Measurements from ENCODE around the gene ZBTB16. TPM values are rescaled to one million over a fixed set of nuclear protein-coding genes. Genes with fewer than 3 reads are reported as not detected.
A peak's percentile ranks its signal among the peaks of the same experiment; 100 is the strongest.

ZBTB16 gene
- total and polyA plus RNA-seq, 4 donors = 8.9 to 140 (median 34.5) TPM

DNA sequence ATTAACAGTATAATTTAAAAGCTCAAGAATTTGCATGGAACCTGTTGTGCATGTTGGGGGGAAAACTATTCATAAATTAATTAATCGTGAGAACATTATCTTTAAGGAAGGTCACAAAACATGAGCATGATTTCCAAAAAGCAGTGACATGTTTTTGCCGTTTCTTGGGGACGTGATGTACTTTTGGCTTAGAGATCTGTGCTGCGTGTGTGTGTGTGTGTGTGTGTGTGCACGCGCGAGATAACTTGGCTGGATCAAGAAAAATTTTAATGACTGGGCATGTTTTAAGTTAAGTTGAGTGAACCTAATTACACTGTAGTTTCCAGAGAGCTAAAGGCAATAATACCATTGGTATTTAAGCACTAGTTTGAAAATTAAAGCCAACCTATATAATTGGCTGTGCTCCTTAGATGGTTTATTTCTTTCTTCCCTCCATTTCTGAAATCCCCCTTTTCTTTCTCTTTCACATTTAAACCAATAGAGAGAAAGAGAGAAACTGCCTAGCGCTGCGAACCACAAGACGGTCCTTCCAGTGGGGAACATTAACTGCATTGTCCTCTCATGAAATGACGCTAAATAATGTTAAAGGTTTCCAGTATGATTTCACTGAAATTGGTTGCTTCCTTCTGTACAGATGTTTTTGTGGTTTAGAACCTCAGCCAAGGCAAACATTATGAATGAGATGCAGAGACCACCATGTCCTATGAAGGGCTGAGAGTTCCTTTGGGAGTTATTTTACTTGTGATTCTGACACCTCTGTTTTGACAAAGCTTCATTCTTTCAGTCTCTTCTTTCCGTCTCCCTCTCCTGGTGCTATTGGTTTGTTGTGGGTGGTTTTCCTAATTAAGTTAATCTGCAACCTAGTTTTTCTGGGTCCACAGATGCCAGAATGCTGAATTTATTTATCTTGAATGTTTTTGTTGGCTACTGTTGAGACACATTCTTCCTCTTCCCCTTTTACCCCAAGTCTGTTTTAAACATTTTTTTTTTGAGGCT is 51.7 kb downstream of the ZBTB16 start:
- WGBS = 14% methylated on average over 12 of the region's 12 CpGs
- no peaks in the 10 kb centered on the region for H3K9me3 ChIP-seq (ENCODE audit: control insufficient read depth in 4 of 4, low read length in 3 of 4)
- no peaks in the 10 kb centered on the region for H3K36me3 ChIP-seq (ENCODE audit: control insufficient read depth in 4 of 4, insufficient read depth in 3 of 4, low read depth in 1 of 4, low read length in 3 of 4)
- peak overlapping the region in 2 of 3 donors; percentile 21 to 49 for H3K4me3 ChIP-seq (ENCODE audit: low read depth in 1 of 3, low read length in 3 of 3)
- no peak for DNase-seq (ENCODE audit: low spot score)
- peak overlapping the region; percentile 30 to 95 for H3K9ac ChIP-seq (ENCODE audit: low read depth in 1 of 2, low read length in 2 of 2)
- H3K27me3 ChIP-seq (ENCODE audit: control insufficient read depth in 4 of 4, insufficient read depth in 4 of 4, low read length in 3 of 4) = no peaks in the 10 kb centered on the region
- peak overlapping the region; percentile 76 to 88 for H3K27ac ChIP-seq (ENCODE audit: low read depth in 1 of 2, low read length in 2 of 2)
- peaks cover 37 to 81% (median 71%) of the 10 kb centered on the region in 4 donors for H3K4me1 ChIP-seq (ENCODE audit: control insufficient read depth in 4 of 4, insufficient read depth in 4 of 4, low read length in 3 of 4)
- TF ChIP-seq SP1 (IDR thresholded peaks at IDR 0.05) (peak; percentile 92), RXRA (IDR thresholded peaks at IDR 0.05) (peak; percentile 77 to 83), HNF4G (IDR thresholded peaks at IDR 0.05) (no peak), TAF1 (conservative IDR thresholded peaks at IDR 0.05) (no peak), FOXA2 (IDR thresholded peaks at IDR 0.05) (peak; percentile 11), RAD21 (IDR thresholded peaks at IDR 0.05) (peak; percentile 37 to 64), EGR1 (IDR thresholded peaks at IDR 0.05; ENCODE audit: low read depth in 2 of 2) (peak in 1 of 2 donors; percentile 6), HNF4A (conservative IDR thresholded peaks at IDR 0.05) (peak; percentile 22 to 44), JUND (IDR thresholded peaks at IDR 0.05) (peak; percentile 75 to 83), NR2F2 (IDR thresholded peaks at IDR 0.05) (peak; percentile 94), YY1 (IDR thresholded peaks at IDR 0.05) (peak; percentile 24)
- TF ChIP-seq, protein P1, sequence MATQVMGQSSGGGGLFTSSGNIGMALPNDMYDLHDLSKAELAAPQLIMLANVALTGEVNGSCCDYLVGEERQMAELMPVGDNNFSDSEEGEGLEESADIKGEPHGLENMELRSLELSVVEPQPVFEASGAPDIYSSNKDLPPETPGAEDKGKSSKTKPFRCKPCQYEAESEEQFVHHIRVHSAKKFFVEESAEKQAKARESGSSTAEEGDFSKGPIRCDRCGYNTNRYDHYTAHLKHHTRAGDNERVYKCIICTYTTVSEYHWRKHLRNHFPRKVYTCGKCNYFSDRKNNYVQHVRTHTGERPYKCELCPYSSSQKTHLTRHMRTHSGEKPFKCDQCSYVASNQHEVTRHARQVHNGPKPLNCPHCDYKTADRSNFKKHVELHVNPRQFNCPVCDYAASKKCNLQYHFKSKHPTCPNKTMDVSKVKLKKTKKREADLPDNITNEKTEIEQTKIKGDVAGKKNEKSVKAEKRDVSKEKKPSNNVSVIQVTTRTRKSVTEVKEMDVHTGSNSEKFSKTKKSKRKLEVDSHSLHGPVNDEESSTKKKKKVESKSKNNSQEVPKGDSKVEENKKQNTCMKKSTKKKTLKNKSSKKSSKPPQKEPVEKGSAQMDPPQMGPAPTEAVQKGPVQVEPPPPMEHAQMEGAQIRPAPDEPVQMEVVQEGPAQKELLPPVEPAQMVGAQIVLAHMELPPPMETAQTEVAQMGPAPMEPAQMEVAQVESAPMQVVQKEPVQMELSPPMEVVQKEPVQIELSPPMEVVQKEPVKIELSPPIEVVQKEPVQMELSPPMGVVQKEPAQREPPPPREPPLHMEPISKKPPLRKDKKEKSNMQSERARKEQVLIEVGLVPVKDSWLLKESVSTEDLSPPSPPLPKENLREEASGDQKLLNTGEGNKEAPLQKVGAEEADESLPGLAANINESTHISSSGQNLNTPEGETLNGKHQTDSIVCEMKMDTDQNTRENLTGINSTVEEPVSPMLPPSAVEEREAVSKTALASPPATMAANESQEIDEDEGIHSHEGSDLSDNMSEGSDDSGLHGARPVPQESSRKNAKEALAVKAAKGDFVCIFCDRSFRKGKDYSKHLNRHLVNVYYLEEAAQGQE (IDR thresholded peaks at IDR 0.05) = no peak
- TF ChIP-seq, protein P2, sequence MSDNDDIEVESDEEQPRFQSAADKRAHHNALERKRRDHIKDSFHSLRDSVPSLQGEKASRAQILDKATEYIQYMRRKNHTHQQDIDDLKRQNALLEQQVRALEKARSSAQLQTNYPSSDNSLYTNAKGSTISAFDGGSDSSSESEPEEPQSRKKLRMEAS (IDR thresholded peaks at IDR 0.05) = peak; percentile 62
- TF ChIP-seq, protein P3, sequence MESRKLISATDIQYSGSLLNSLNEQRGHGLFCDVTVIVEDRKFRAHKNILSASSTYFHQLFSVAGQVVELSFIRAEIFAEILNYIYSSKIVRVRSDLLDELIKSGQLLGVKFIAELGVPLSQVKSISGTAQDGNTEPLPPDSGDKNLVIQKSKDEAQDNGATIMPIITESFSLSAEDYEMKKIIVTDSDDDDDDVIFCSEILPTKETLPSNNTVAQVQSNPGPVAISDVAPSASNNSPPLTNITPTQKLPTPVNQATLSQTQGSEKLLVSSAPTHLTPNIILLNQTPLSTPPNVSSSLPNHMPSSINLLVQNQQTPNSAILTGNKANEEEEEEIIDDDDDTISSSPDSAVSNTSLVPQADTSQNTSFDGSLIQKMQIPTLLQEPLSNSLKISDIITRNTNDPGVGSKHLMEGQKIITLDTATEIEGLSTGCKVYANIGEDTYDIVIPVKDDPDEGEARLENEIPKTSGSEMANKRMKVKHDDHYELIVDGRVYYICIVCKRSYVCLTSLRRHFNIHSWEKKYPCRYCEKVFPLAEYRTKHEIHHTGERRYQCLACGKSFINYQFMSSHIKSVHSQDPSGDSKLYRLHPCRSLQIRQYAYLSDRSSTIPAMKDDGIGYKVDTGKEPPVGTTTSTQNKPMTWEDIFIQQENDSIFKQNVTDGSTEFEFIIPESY (IDR thresholded peaks at IDR 0.05) = peak; percentile 30
- TF ChIP-seq, protein P4, sequence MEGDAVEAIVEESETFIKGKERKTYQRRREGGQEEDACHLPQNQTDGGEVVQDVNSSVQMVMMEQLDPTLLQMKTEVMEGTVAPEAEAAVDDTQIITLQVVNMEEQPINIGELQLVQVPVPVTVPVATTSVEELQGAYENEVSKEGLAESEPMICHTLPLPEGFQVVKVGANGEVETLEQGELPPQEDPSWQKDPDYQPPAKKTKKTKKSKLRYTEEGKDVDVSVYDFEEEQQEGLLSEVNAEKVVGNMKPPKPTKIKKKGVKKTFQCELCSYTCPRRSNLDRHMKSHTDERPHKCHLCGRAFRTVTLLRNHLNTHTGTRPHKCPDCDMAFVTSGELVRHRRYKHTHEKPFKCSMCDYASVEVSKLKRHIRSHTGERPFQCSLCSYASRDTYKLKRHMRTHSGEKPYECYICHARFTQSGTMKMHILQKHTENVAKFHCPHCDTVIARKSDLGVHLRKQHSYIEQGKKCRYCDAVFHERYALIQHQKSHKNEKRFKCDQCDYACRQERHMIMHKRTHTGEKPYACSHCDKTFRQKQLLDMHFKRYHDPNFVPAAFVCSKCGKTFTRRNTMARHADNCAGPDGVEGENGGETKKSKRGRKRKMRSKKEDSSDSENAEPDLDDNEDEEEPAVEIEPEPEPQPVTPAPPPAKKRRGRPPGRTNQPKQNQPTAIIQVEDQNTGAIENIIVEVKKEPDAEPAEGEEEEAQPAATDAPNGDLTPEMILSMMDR (IDR thresholded peaks at IDR 0.05; ENCODE audit: low read depth, low read length, missing input control) = peak; percentile 4
- TF ChIP-seq, protein P5, sequence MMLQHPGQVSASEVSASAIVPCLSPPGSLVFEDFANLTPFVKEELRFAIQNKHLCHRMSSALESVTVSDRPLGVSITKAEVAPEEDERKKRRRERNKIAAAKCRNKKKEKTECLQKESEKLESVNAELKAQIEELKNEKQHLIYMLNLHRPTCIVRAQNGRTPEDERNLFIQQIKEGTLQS (IDR thresholded peaks at IDR 0.05) = no peak

All from liver (tissue), 9 donors.